Measurements from ENCODE around the gene PROX2.

PROX2 gene

GRCh38 chr14:74841230-74842207 lies 34.4 kb downstream of the PROX2 start:
- no peak for DNase-seq

- no peak for DNase-seq
Observed at GRCh38 chr14:74840603-74841030, 35.3 kb downstream of the PROX2 start.

DNA sequence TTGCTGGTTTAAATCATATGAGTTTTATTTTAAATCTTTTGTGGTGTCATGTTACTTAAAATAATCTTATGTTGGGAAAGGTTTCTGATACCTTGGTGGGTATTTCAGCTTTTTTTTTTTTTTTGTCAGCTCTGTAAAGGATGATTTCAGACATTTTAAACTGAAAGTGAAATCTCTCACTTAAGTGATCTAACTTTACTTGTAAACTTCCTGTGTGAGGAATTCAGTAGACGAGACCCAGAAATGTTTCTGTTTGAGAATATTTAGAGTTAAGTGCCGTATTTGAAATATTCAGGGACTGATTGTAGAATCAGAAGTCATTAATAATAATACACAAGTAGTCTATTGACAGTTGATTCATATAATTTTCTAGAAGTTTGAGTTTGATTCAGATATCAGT lies 37.8 kb downstream of the PROX2 start:
- DNase-seq, result no peak

GRCh38 chr14:74836251-74836960 lies 39.5 kb downstream of the PROX2 start:
- DNase-seq, result no peak

GRCh38 chr14:74835645-74836250 lies 40.2 kb downstream of the PROX2 start:
- DNase-seq, result no peak

DNA sequence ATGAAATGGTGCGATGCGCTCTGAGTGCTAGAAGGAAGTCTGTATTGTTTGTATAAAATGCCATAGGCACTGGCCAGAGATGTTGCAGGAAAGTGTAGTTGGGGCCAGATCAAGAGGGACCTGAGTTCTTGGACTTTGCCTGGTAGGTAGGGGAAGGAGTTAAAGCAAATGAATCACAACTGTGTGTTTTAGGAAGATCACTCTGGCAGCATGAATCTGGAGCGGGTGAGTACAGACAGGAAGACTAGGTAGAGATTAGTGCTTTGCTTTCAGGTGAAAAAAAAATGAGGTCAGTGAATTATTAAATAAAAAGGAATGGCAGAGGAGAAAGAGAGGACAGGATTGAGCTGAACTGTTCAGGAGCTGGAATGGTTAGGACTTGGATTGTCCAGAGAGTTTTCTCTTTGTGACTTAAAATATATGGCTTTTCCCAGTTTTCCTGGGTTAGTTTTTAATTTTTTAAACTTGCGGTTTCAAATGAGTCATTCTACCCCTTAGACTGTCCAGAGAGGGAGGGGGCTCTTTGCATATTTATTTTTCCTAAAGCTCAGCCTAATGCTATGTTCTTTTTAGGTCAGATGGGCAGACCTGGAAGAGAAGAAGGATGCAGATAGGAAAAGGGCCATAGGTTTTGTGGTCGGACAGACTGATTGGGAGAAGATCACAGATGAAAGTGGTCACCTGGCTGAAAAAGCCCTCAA lies 41.1 kb downstream of the PROX2 start:
- DNase-seq, result no peak

DNA sequence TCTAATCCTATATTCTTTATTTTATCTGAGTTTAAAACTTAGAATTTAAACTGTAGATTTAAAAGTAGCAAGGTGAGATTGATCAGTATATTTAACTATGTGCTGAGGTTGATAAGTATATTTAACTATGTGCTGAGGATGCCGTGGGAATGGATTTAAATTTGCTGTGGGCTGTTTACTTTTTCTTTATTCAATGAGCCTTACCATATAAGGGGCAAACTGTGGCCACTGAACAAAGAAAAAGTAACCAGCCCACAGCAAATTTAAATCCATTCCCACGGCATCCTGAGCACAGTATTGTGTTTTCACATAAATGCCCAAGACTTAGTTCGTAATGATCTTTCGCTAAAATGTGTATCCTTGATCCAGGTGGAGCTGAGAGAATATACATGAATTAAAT lies 43.1 kb downstream of the PROX2 start:
- DNase-seq, result no peak

DNA sequence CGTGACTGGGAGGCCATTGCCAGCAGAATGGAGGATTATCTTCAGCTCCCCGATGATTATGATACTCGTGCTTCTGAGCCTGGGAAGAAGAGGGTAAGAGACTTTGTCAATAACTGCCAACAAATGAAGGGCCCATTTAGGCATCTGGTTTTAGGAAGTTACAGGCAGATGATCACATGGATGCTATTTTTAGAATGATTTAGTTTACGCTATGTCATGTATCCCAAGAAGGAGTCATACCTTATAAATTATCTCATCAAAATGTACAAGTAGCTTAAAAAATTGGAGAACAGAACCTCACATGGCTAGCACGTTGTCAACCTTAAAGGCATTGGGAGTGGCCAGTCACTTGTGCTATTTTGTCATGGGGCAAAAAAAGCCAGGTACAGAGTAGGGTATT lies 46.7 kb downstream of the PROX2 start:
- no peak for DNase-seq

- DNase-seq, result no peak
Observed at GRCh38 chr14:74826574-74826973, 49.4 kb downstream of the PROX2 start.
